PC-3 (cell line): ENCODE results near the gene NR5A2. TPM values are rescaled to one million over a fixed set of nuclear protein-coding genes. Genes with fewer than 3 reads are reported as not detected.

Source experiments
- ATAC-seq: fragments of 200-7000 bp; cut with Tn5 transposase; 2 replicates; pipeline ENCODE4 v1.9.1; 2020; ENCODE audit warnings: mild to moderate bottlenecking, moderate library complexity
- BruUV-seq: library from RNA; stranded (reverse); fragments of 400-500 nt; replicated peaks from 2 replicates; lab custom pipeline; 2021; lab: Mats Ljungman, UMichigan
- CTCF ChIA-PET: fragments of 300-600 bp; sonication (Branson Sonifier 250); formaldehyde crosslinking; loops from one replicate; lab custom pipeline; 2022; ENCODE audit warnings: antibody characterized with exemption; lab: Charles Lee
- POLR2A ChIA-PET: fragments of 300-600 bp; sonication (Branson Sonifier 250); formaldehyde crosslinking; loops from one replicate; lab custom pipeline; 2022; ENCODE audit warnings: antibody characterized with exemption; ENCODE audit not compliant: unreplicated experiment; lab: Charles Lee
- DNase-seq: peaks from one replicate; pipeline ENCODE4 v3.0.0-alpha.2; 2015
- H2AFZ ChIP-seq: fragments of 300-600 bp; sonication (generic); 2 replicates; pipeline ENCODE4 v1.6.0; 2016; ENCODE audit warnings: antibody characterized with exemption, low read length
- H3F3A ChIP-seq: fragments of 300-600 bp; sonication (generic); one replicate; pipeline ENCODE4 v1.6.0; 2017; ENCODE audit warnings: antibody characterized with exemption, low read length, control low read depth, mild to moderate bottlenecking; ENCODE audit not compliant: unreplicated experiment
- H3K27ac ChIP-seq: fragments of 300-600 bp; sonication (generic); 2 replicates; pipeline ENCODE4 v1.5.1; 2016; ENCODE audit warnings: mild to moderate bottlenecking, low read length
- H3K27me3 ChIP-seq: fragments of 300-600 bp; sonication (generic); 2 replicates; pipeline ENCODE4 v1.6.1; 2016; ENCODE audit warnings: low read length, mixed read lengths
- H3K36me3 ChIP-seq: fragments of 300-600 bp; sonication (generic); 2 replicates; pipeline ENCODE4 v1.6.1; 2016; ENCODE audit warnings: low read depth, mixed run types, low read length, mixed read lengths
- H3K4me1 ChIP-seq: fragments of 300-600 bp; sonication (generic); 2 replicates; pipeline ENCODE4 v1.5.1; 2016; ENCODE audit warnings: low read length; ENCODE audit not compliant: insufficient read depth
- H3K4me2 ChIP-seq: fragments of 300-600 bp; sonication (generic); 2 replicates; pipeline ENCODE4 v1.6.0; 2016; ENCODE audit warnings: low read length
- H3K4me3 ChIP-seq: fragments of 300-600 bp; sonication (generic); 2 replicates; pipeline ENCODE4 v1.5.1; 2016; ENCODE audit warnings: mild to moderate bottlenecking, low read length, mixed read lengths
- H3K79me2 ChIP-seq: fragments of 300-600 bp; sonication (generic); 2 replicates; pipeline ENCODE4 v1.6.1; 2017; ENCODE audit warnings: low read length, mixed read lengths
- H3K9ac ChIP-seq: fragments of 300-600 bp; sonication (generic); 2 replicates; pipeline ENCODE4 v1.6.0; 2016; ENCODE audit warnings: mild to moderate bottlenecking, low read length
- H3K9me2 ChIP-seq: fragments of 300-600 bp; sonication (generic); replicated peaks from 2 replicates; pipeline ENCODE4 v1.6.1; 2016; ENCODE audit warnings: mixed run types, low read length, mixed read lengths
- H3K9me3 ChIP-seq: fragments of 300-600 bp; sonication (generic); 2 replicates; pipeline ENCODE4 v1.6.1; 2016; ENCODE audit warnings: low read length, mixed read lengths
- H4K20me1 ChIP-seq: fragments of 300-600 bp; sonication (generic); 2 replicates; pipeline ENCODE4 v1.6.1; 2016; ENCODE audit warnings: low read length, mixed read lengths
- CTCF ChIP-seq: fragments of 300-600 bp; sonication (generic); conservative IDR thresholded peaks from 2 replicates; pipeline ENCODE4 v1.5.1; 2017; ENCODE audit warnings: antibody characterized with exemption, low read depth, mild to moderate bottlenecking, low read length
- EZH2 ChIP-seq: fragments of 300-600 bp; sonication (generic); IDR thresholded peaks from one replicate; pipeline ENCODE4 v1.6.1; 2017; ENCODE audit warnings: antibody characterized with exemption, mild to moderate bottlenecking, low read length; ENCODE audit not compliant: unreplicated experiment
- EZH2phosphoT487 ChIP-seq: fragments of 300-600 bp; sonication (generic); IDR thresholded peaks from 2 replicates; pipeline ENCODE4 v1.6.1; 2018; ENCODE audit warnings: mild to moderate bottlenecking, antibody characterized with exemption, low read length, borderline replicate concordance
- intact Hi-C: fragments of 100-400 bp; cut with micrococcal nuclease; formaldehyde crosslinking; loops from 2 replicates; pipeline ENCODE4 v1.9.0; 2023
- total RNA-seq: library from RNA; depleted of rRNA; stranded (reverse); fragments of >200 nt; gene quantifications from 2 replicates; pipeline ENCODE4 v1.2.3, GENCODE V29; 2014

The NR5A2 gene
- total RNA-seq, 1 experiment from 2014 or later, result 0.36 TPM

GRCh38 chr1:200161801-200162200 lies 134.3 kb downstream of the NR5A2 start:
- Histone ChIP-seq H3K27me3 (no peaks in the 10 kb centered on the region), H3K79me2 (no peaks in the 10 kb centered on the region), H2AFZ (no peak overlapping the region), H3K9me3 (no peaks in the 10 kb centered on the region), H3K9me2 (no peaks in the 10 kb centered on the region), H3K9ac (no peak overlapping the region), H4K20me1 (no peaks in the 10 kb centered on the region), H3K27ac (no peak overlapping the region), H3K36me3 (no peaks in the 10 kb centered on the region), H3K4me1 (no peaks in the 10 kb centered on the region), H3K4me2 (no peak overlapping the region), H3F3A (no peaks in the 10 kb centered on the region), H3K4me3 (no peak overlapping the region)
- CTCF ChIA-PET, result no interaction called here
- intact Hi-C loops, result no loop called here
- BruUV-seq, result no TSS peak
- TF ChIP-seq CTCF (no peak), EZH2phosphoT487 (no peak), EZH2 (no peak)
- ATAC-seq (no peak), DNase-seq (no peak)
- POLR2A ChIA-PET, result no interaction called here

GRCh38 chr1:200162258-200162657 lies 134.7 kb downstream of the NR5A2 start:
- Histone ChIP-seq H3F3A (no peaks in the 10 kb centered on the region), H3K4me3 (no peak overlapping the region), H3K9me2 (no peaks in the 10 kb centered on the region), H2AFZ (no peak overlapping the region), H3K79me2 (no peaks in the 10 kb centered on the region), H3K4me2 (no peak overlapping the region), H3K4me1 (no peaks in the 10 kb centered on the region), H3K9me3 (no peaks in the 10 kb centered on the region), H3K27ac (no peak overlapping the region), H4K20me1 (no peaks in the 10 kb centered on the region), H3K27me3 (no peaks in the 10 kb centered on the region), H3K36me3 (no peaks in the 10 kb centered on the region), H3K9ac (no peak overlapping the region)
- intact Hi-C loops, result no loop called here
- TF ChIP-seq CTCF, result no peak
- no peak for TF ChIP-seq EZH2phosphoT487
- TF ChIP-seq EZH2, result no peak
- ChIA-PET CTCF (no interaction called here), POLR2A (no interaction called here)
- no TSS peak for BruUV-seq
- DNase-seq (no peak), ATAC-seq (no peak)

GRCh38 chr1:200162877-200163276 lies 135.4 kb downstream of the NR5A2 start:
- Histone ChIP-seq H2AFZ (no peak overlapping the region), H3K79me2 (no peaks in the 10 kb centered on the region), H3K9me2 (no peaks in the 10 kb centered on the region), H3K27ac (no peak overlapping the region), H3K27me3 (no peaks in the 10 kb centered on the region), H3K9me3 (no peaks in the 10 kb centered on the region), H3K9ac (no peak overlapping the region), H3K36me3 (no peaks in the 10 kb centered on the region), H4K20me1 (no peaks in the 10 kb centered on the region), H3F3A (no peaks in the 10 kb centered on the region), H3K4me1 (no peaks in the 10 kb centered on the region), H3K4me2 (no peak overlapping the region), H3K4me3 (no peak overlapping the region)
- DNase-seq (no peak), ATAC-seq (no peak)
- POLR2A ChIA-PET, result no interaction called here
- CTCF ChIA-PET, result no interaction called here
- intact Hi-C loops, result no loop called here
- no TSS peak for BruUV-seq
- TF ChIP-seq CTCF (no peak), EZH2 (no peak), EZH2phosphoT487 (no peak)
